ENCODE measurements around the gene WDR59. TPM values are rescaled to one million over a fixed set of nuclear protein-coding genes. Genes with fewer than 3 reads are reported as not detected.
A peak's percentile ranks its signal among the peaks of the same experiment; 100 is the strongest.

WDR59 gene
- total and polyA plus RNA-seq, 2 donors from 2014 or later: 32.6 to 60.0 TPM

GRCh38 chr16:74872302-74872701 is 112.6 kb downstream of the WDR59 start:
- no peak for TF ChIP-seq CTCF (IDR thresholded peaks at IDR 0.05; ENCODE audit: borderline replicate concordance, extremely low read depth, insufficient read depth)
- intact Hi-C loops (cut with DNase I): no loop called here

GRCh38 chr16:74871608-74872007 is 113.3 kb downstream of the WDR59 start:
- Histone ChIP-seq H3K9me3 (ENCODE audit: control insufficient read depth in 2 of 3, insufficient read depth in 1 of 3, low read length in 3 of 3) (no peaks in the 10 kb centered on the region), H3K27ac (ENCODE audit: low read depth in 2 of 2, low read length in 2 of 2) (no peak overlapping the region), H3K4me3 (ENCODE audit: low read length in 3 of 3) (no peak overlapping the region), H3K27me3 (ENCODE audit: control insufficient read depth, insufficient read depth, low read length) (no peaks in the 10 kb centered on the region), H3K4me1 (ENCODE audit: control insufficient read depth in 2 of 3, insufficient read depth in 2 of 3, low read depth in 1 of 3, low read length in 3 of 3) (peaks cover 0 to 2% (median 0%) of the 10 kb centered on the region in 3 donors), H3K36me3 (ENCODE audit: control insufficient read depth in 2 of 3, insufficient read depth in 3 of 3, low read length in 3 of 3) (peaks cover 0 to 17% (median 5%) of the 10 kb centered on the region in 3 donors), H3K9ac (ENCODE audit: low read length in 3 of 3) (no peak overlapping the region)
- no peak for DNase-seq
- intact Hi-C loops (cut with DNase I): no loop called here
- TF ChIP-seq CTCF (IDR thresholded peaks at IDR 0.05; ENCODE audit: borderline replicate concordance, extremely low read depth, insufficient read depth): no peak
- FAIRE-seq: no peak

More at GRCh38 chr16:74872302-74872701, 112.6 kb downstream of the WDR59 start:
- H3K4me1 ChIP-seq (ENCODE audit: control insufficient read depth in 2 of 3, insufficient read depth in 2 of 3, low read depth in 1 of 3, low read length in 3 of 3): peaks cover 0 to 2% (median 0%) of the 10 kb centered on the region in 3 donors
- no peaks in the 10 kb centered on the region for H3K27me3 ChIP-seq (ENCODE audit: control insufficient read depth, insufficient read depth, low read length)
- H3K9ac ChIP-seq (ENCODE audit: low read length in 3 of 3): no peak overlapping the region
- no peak overlapping the region for H3K4me3 ChIP-seq (ENCODE audit: low read length in 3 of 3)
- DNase-seq (no peak), FAIRE-seq (no peak)
- no peak overlapping the region for H3K27ac ChIP-seq (ENCODE audit: low read depth in 2 of 2, low read length in 2 of 2)
- H3K9me3 ChIP-seq (ENCODE audit: control insufficient read depth in 2 of 3, insufficient read depth in 1 of 3, low read length in 3 of 3): no peaks in the 10 kb centered on the region
- H3K36me3 ChIP-seq (ENCODE audit: control insufficient read depth in 2 of 3, insufficient read depth in 3 of 3, low read length in 3 of 3): peaks cover 0 to 19% (median 7%) of the 10 kb centered on the region in 3 donors

- Histone ChIP-seq H3K4me1 (ENCODE audit: control insufficient read depth in 2 of 3, insufficient read depth in 2 of 3, low read depth in 1 of 3, low read length in 3 of 3) (peaks cover 0 to 2% (median 0%) of the 10 kb centered on the region in 3 donors), H3K27me3 (ENCODE audit: control insufficient read depth, insufficient read depth, low read length) (no peaks in the 10 kb centered on the region), H3K9ac (ENCODE audit: low read length in 3 of 3) (no peak overlapping the region), H3K9me3 (ENCODE audit: control insufficient read depth in 2 of 3, insufficient read depth in 1 of 3, low read length in 3 of 3) (no peaks in the 10 kb centered on the region), H3K27ac (ENCODE audit: low read depth in 2 of 2, low read length in 2 of 2) (no peak overlapping the region), H3K4me3 (ENCODE audit: low read length in 3 of 3) (no peak overlapping the region), H3K36me3 (ENCODE audit: control insufficient read depth in 2 of 3, insufficient read depth in 3 of 3, low read length in 3 of 3) (peaks cover 0 to under 1% (median 0%) of the 10 kb centered on the region in 3 donors)
- TF ChIP-seq CTCF (IDR thresholded peaks at IDR 0.05; ENCODE audit: borderline replicate concordance, extremely low read depth, insufficient read depth): no peak
- intact Hi-C loops (cut with DNase I): no loop called here
- DNase-seq (peak in 3 of 5 donors; percentile 22 to 57 (median 48)), FAIRE-seq (no peak)
Observed at GRCh38 chr16:74868501-74868900, 116.4 kb downstream of the WDR59 start.

- intact Hi-C loops (cut with DNase I): no loop called here
- no peaks in the 10 kb centered on the region for H3K9me3 ChIP-seq (ENCODE audit: control insufficient read depth in 2 of 3, insufficient read depth in 1 of 3, low read length in 3 of 3)
- FAIRE-seq (no peak), DNase-seq (no peak)
- H3K27ac ChIP-seq (ENCODE audit: low read depth in 2 of 2, low read length in 2 of 2): no peak overlapping the region
- H3K9ac ChIP-seq (ENCODE audit: low read length in 3 of 3): no peak overlapping the region
- H3K36me3 ChIP-seq (ENCODE audit: control insufficient read depth in 2 of 3, insufficient read depth in 3 of 3, low read length in 3 of 3): no peaks in the 10 kb centered on the region
- TF ChIP-seq CTCF (IDR thresholded peaks at IDR 0.05; ENCODE audit: borderline replicate concordance, extremely low read depth, insufficient read depth): no peak
- no peak overlapping the region for H3K4me3 ChIP-seq (ENCODE audit: low read length in 3 of 3)
- H3K4me1 ChIP-seq (ENCODE audit: control insufficient read depth in 2 of 3, insufficient read depth in 2 of 3, low read depth in 1 of 3, low read length in 3 of 3): peaks cover 0 to 2% (median 0%) of the 10 kb centered on the region in 3 donors
- H3K27me3 ChIP-seq (ENCODE audit: control insufficient read depth, insufficient read depth, low read length): no peaks in the 10 kb centered on the region
Observed at GRCh38 chr16:74868035-74868434, 116.9 kb downstream of the WDR59 start.
